KMS-11 (cell line): ENCODE measurements around the gene LMNA.

ENCODE experiments used
- H2AFZ ChIP-seq: fragments of 200-600 bp; sonication (generic); 2 replicates; pipeline ENCODE4 v1.6.1; 2016; ENCODE audit warnings: antibody characterized with exemption, mixed run types, low read depth
- H3K27ac ChIP-seq: fragments of 200-600 bp; sonication (generic); 2 replicates; pipeline ENCODE4 v1.6.1; 2016; ENCODE audit warnings: mild to moderate bottlenecking, mixed run types
- H3K27me3 ChIP-seq: fragments of 200-600 bp; sonication (generic); 2 replicates; pipeline ENCODE4 v1.6.1; 2017; ENCODE audit warnings: mild to moderate bottlenecking, low read depth, mixed run types, moderate library complexity; ENCODE audit not compliant: insufficient read depth
- H3K36me3 ChIP-seq: fragments of 200-600 bp; sonication (generic); 2 replicates; pipeline ENCODE4 v1.6.1; 2017; ENCODE audit warnings: mild to moderate bottlenecking, mixed run types; ENCODE audit not compliant: insufficient read depth
- H3K4me1 ChIP-seq: fragments of 200-600 bp; sonication (generic); 2 replicates; pipeline ENCODE4 v1.6.1; 2016; ENCODE audit warnings: mild to moderate bottlenecking, low read depth, mixed run types; ENCODE audit not compliant: poor library complexity, severe bottlenecking
- H3K4me2 ChIP-seq: fragments of 200-600 bp; sonication (generic); 2 replicates; pipeline ENCODE4 v1.7.0; 2016; ENCODE audit warnings: mild to moderate bottlenecking, mixed run types
- H3K4me3 ChIP-seq: fragments of 200-600 bp; sonication (generic); IDR thresholded peaks from 2 replicates; pipeline ENCODE4 v1.6.1; 2017; ENCODE audit warnings: low read depth, low read length, mixed read lengths; ENCODE audit not compliant: insufficient read depth
- H3K79me2 ChIP-seq: fragments of 200-600 bp; sonication (generic); 2 replicates; pipeline ENCODE4 v1.6.1; 2016; ENCODE audit warnings: low read depth, mixed run types; ENCODE audit not compliant: insufficient read depth
- H3K9ac ChIP-seq: fragments of 200-600 bp; sonication (generic); 2 replicates; pipeline ENCODE4 v1.6.1; 2016; ENCODE audit warnings: mild to moderate bottlenecking, mixed run types
- H4K20me1 ChIP-seq: fragments of 200-600 bp; sonication (generic); 2 replicates; pipeline ENCODE4 v1.6.1; 2016; ENCODE audit warnings: mild to moderate bottlenecking, mixed run types; ENCODE audit not compliant: insufficient read depth
- TF ChIP-seq, protein P1 (sequence below): fragments of 200-600 bp; sonication (generic); conservative IDR thresholded peaks from 2 replicates; pipeline ENCODE4 v1.6.1; 2017; ENCODE audit warnings: low read depth, mild to moderate bottlenecking, antibody characterized with exemption, low read length, moderate library complexity, mixed read lengths

Gene LMNA

DNA sequence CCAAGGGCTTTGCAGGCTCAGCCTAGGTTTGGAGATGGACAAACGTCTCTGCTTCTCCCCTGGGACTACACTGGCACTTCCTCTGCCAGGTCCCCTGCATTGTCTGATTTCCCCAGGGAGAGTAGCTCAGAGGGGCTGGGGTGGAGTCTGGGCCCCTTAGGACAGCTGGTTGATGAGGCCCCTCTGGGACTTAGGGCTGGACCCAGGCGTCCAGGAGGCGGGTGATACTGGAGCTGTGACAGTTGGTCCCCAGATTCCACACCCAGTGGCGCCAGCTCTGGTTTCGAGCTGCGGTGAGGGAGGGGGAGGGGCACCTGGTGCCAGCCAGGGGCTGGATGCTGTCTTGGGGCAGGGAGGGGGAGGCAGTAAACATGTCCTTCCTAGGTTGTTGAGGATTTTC is 24.8 kb upstream of the LMNA start:
- H3K4me1 ChIP-seq = peaks cover 37% of the 10 kb centered on the region

DNA sequence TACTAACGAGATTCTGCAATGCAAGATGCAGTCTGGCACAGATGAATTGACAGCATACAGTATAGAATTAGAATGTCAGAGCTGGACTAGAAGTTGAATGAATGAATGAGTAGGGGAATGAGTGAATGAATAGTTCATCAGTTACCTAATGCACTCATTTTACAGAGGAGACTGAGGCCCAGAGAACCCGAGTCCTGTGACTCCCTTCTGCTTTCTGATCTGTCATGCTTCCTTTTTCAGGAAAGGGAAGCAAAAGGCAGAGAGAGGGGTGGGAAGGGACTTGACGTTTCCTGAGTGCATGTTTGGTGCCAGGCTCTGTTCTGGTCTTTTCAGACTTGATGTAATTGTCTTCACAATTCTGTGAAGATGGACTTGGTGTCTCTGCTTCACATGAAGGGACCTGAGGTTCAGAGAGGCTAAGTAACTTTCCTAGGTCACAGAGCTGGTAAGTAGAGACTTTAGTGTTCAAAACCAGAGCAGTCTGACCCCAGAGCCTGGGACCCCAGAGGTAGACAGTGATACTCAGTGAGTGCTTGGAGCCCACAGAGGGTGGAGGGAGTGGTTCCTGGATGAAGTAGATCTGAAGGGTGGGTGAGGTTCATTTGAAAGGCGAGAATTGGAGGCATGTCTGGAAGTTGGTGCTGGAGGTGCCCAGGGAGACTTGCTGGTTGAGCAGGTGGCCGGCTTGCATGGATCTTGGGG is 24.2 kb upstream of the LMNA start:
- Histone ChIP-seq H3K27me3 (no peaks in the 10 kb centered on the region), H3K36me3 (no peaks in the 10 kb centered on the region), H3K79me2 (no peaks in the 10 kb centered on the region), H3K4me2 (peak overlapping the region; percentile 21; the same call in 1 of the 2 replicates), H3K4me1 (peaks cover 43% of the 10 kb centered on the region), H3K4me3 (no peak overlapping the region), H3K27ac (peak overlapping the region; percentile 5; the same call in 1 of the 2 replicates), H4K20me1 (no peaks in the 10 kb centered on the region), H3K9ac (no peak overlapping the region), H2AFZ (peak overlapping the region; percentile 41; the same call in 1 of the 2 replicates)
- TF ChIP-seq, protein P1, sequence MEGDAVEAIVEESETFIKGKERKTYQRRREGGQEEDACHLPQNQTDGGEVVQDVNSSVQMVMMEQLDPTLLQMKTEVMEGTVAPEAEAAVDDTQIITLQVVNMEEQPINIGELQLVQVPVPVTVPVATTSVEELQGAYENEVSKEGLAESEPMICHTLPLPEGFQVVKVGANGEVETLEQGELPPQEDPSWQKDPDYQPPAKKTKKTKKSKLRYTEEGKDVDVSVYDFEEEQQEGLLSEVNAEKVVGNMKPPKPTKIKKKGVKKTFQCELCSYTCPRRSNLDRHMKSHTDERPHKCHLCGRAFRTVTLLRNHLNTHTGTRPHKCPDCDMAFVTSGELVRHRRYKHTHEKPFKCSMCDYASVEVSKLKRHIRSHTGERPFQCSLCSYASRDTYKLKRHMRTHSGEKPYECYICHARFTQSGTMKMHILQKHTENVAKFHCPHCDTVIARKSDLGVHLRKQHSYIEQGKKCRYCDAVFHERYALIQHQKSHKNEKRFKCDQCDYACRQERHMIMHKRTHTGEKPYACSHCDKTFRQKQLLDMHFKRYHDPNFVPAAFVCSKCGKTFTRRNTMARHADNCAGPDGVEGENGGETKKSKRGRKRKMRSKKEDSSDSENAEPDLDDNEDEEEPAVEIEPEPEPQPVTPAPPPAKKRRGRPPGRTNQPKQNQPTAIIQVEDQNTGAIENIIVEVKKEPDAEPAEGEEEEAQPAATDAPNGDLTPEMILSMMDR = no peak

More for the DNA sequence above, 24.8 kb upstream of the LMNA start:
- no peak overlapping the region; the same call in 1 of the 2 replicates for H3K9ac ChIP-seq
- H2AFZ ChIP-seq = peak overlapping the region; percentile 41; the same call in 1 of the 2 replicates
- no peaks in the 10 kb centered on the region for H3K79me2 ChIP-seq
- no peaks in the 10 kb centered on the region for H3K36me3 ChIP-seq
- no peak overlapping the region for H3K4me3 ChIP-seq
- H3K4me2 ChIP-seq = peak overlapping the region; percentile 21; the same call in 1 of the 2 replicates
- TF ChIP-seq, protein P1 = no peak
- H4K20me1 ChIP-seq = no peaks in the 10 kb centered on the region
- peaks cover under 1% of the 10 kb centered on the region; the same call in 1 of the 2 replicates for H3K27me3 ChIP-seq
- H3K27ac ChIP-seq = no peak overlapping the region

GRCh38 chr1:156090840-156091188 is 23.7 kb upstream of the LMNA start:
- H3K9ac ChIP-seq = no peak overlapping the region
- H3K4me1 ChIP-seq = peaks cover 48% of the 10 kb centered on the region
- H3K27ac ChIP-seq = no peak overlapping the region
- no peaks in the 10 kb centered on the region for H4K20me1 ChIP-seq
- TF ChIP-seq, protein P1 = peak; percentile 100
- no peaks in the 10 kb centered on the region for H3K79me2 ChIP-seq
- H3K27me3 ChIP-seq = no peaks in the 10 kb centered on the region
- H3K36me3 ChIP-seq = no peaks in the 10 kb centered on the region
- H2AFZ ChIP-seq = peak overlapping the region; percentile 35; the same call in 1 of the 2 replicates
- no peak overlapping the region for H3K4me3 ChIP-seq
- H3K4me2 ChIP-seq = peak overlapping the region; percentile 1; the same call in 1 of the 2 replicates

DNA sequence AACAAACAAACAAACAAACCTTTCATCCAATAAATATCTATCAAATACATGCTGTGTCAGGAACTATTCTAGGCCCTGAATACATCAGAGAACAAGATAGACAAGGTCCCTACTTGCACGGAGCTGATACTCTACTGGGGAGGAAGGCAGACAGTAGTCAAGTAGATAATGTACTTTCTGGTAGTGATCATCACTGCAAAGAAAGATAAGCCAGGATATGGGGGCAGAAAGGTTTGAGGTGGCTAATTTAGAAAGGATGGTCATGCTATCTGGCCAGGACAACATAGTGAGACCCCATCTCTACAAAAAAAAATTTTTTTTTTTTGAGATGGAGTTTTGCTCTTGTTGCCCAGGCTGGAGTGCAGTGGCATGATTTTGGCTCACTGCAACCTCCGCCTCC is 22.9 kb upstream of the LMNA start:
- no peak overlapping the region for H3K4me3 ChIP-seq
- peaks cover 48% of the 10 kb centered on the region for H3K4me1 ChIP-seq
- no peak overlapping the region for H3K9ac ChIP-seq
- TF ChIP-seq, protein P1 = no peak
- no peaks in the 10 kb centered on the region for H4K20me1 ChIP-seq
- H3K27ac ChIP-seq = no peak overlapping the region
- no peaks in the 10 kb centered on the region for H3K79me2 ChIP-seq
- no peaks in the 10 kb centered on the region for H3K27me3 ChIP-seq
- no peak overlapping the region for H2AFZ ChIP-seq
- H3K36me3 ChIP-seq = no peaks in the 10 kb centered on the region
- H3K4me2 ChIP-seq = no peak overlapping the region
